ENCODE data around the gene RAB33A. TPM values are rescaled to one million over a fixed set of nuclear protein-coding genes. Genes with fewer than 3 reads are reported as not detected.

The RAB33A gene
- total RNA-seq, 2 experiments from 2014 or later: 24.0 to 24.7 TPM

DNA sequence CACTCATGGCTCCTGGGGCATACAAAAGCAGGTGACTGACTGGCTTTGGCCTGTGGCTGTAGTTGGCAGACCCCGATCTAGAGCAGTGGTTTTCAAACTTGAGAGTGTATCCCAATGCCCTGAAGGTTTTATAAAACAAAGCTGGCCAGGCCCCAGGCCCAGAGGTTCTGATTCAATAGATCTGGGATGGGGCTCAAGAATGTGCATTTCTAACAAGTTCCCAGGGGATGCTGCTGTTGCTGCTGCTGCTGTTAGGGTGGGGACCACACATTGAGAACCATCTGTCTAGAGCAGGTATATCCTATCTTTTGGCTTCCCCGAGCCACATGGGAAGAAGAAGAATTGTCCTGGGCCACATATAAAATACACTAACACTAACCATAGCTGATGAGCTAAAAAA lies 13.5 kb upstream of the RAB33A start:
- DNase-seq (no peak), ATAC-seq (no peak)
- Mint-ChIP-seq H3K27me3 (no peaks in the 10 kb centered on the region), H3K4me1 (peaks cover 25% of the 10 kb centered on the region), H3K36me3 (ENCODE audit: low read depth) (peaks cover 11% of the 10 kb centered on the region), H3K4me3 (no peak overlapping the region), H3K9me3 (ENCODE audit: low read depth) (no peaks in the 10 kb centered on the region), H3K27ac (no peak overlapping the region)
- ChIA-PET CTCF (no interaction called here), POLR2A (no interaction called here)
- intact Hi-C loops (cut with DNase I, micrococcal nuclease): no loop called here

DNA sequence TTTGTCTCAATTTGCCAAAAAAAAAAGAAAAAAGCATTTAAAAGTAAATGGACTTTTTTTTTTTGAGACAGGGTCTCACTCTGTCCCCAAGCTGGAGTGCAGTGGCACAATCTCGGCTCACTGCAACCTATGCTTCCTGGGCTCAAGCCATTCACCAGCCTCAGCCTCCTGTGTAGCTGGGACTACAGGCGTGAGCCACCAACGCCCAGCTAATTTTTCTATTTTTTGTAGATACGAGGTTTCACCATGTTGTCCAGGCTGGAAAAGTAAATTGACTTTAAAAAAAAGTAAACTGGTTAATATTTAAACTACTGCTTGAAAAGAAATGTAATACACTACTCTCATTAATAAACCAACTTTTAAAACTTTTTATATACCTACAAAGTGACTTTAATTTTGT lies 12.0 kb upstream of the RAB33A start:
- Mint-ChIP-seq H3K27me3 (no peaks in the 10 kb centered on the region), H3K4me1 (peaks cover 35% of the 10 kb centered on the region), H3K4me3 (no peak overlapping the region), H3K27ac (no peak overlapping the region), H3K9me3 (ENCODE audit: low read depth) (no peaks in the 10 kb centered on the region), H3K36me3 (ENCODE audit: low read depth) (peaks cover 6% of the 10 kb centered on the region)
- ChIA-PET CTCF (no interaction called here), POLR2A (no interaction called here)
- ATAC-seq (no peak), DNase-seq (no peak)
- intact Hi-C loops (cut with DNase I, micrococcal nuclease): no loop called here

DNA sequence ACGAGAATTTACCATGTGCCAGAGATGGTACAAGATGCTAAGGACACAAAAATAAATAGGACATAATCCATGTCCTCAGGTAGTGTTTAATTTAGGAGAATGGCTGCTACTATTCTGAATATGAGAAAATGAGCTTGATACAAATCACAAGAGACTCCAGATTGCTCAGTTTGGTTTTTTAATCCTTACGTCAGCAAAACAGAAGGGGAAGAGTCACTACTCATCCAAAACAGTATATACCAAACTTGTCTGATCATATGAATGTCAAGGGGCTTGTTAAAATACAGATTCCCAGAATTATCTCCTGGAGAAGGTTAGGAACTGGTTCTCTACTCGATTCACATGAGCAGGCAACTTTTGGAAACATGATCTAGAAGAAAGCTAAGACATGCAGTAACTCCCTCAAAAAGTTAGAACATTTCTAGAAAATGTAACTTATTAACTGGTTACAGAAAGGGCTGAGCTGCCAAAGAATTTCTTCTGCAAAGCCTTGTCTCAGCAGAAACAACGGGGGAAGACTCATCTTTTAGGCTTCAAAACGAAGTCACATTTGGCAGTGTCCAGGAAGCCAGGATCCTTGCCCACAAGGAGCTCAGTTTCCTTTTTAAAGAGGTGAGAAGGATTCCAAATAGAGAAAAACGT lies 9.5 kb upstream of the RAB33A start:
- ChIA-PET POLR2A (no interaction called here), CTCF (interaction anchor here (0.7 to 1.7 kb wide), 3 partner anchors 30 to 82 kb away, joined by 3 to 5 read pairs (median 4); no protein-coding TSS in a partner anchor)
- H3K4me3 Mint-ChIP-seq: no peak overlapping the region
- DNase-seq (no peak), ATAC-seq (no peak)
- no peaks in the 10 kb centered on the region for H3K9me3 Mint-ChIP-seq (ENCODE audit: low read depth)
- no peak overlapping the region for H3K27ac Mint-ChIP-seq
- peaks cover 3% of the 10 kb centered on the region for H3K36me3 Mint-ChIP-seq (ENCODE audit: low read depth)
- no peaks in the 10 kb centered on the region for H3K27me3 Mint-ChIP-seq
- peaks cover 42% of the 10 kb centered on the region for H3K4me1 Mint-ChIP-seq
- intact Hi-C loops (cut with DNase I, micrococcal nuclease): no loop called here

DNA sequence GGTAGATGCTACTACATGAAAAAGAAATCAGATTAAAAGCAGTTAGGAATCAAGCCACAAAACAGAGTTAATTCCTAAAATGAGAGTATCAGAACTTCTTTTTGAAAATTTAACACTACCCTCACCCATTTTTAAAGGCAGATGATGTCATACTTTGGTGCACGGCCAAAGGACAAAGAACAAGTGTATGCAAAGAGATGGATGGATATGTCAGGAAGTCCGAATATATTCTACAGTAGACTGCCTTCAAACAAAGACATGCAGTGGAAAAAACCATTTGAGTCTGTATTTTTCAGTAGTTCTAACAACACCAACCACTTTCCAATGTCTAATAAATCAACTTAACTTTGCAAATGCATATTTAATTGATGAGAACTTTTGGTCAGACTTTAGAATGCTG lies 8.4 kb upstream of the RAB33A start:
- ATAC-seq: no peak
- Mint-ChIP-seq H3K36me3 (ENCODE audit: low read depth) (peaks cover 3% of the 10 kb centered on the region), H3K4me3 (no peak overlapping the region), H3K4me1 (peaks cover 44% of the 10 kb centered on the region), H3K9me3 (ENCODE audit: low read depth) (no peaks in the 10 kb centered on the region), H3K27ac (no peak overlapping the region), H3K27me3 (no peaks in the 10 kb centered on the region)
- CTCF ChIA-PET: interaction anchor here (1.0 to 1.7 kb wide), 2 partner anchors 43 to 83 kb away, joined by 3 to 5 read pairs; no protein-coding TSS in a partner anchor
- DNase-seq: no peak
- POLR2A ChIA-PET: no interaction called here
- intact Hi-C loops (cut with DNase I, micrococcal nuclease): no loop called here

DNA sequence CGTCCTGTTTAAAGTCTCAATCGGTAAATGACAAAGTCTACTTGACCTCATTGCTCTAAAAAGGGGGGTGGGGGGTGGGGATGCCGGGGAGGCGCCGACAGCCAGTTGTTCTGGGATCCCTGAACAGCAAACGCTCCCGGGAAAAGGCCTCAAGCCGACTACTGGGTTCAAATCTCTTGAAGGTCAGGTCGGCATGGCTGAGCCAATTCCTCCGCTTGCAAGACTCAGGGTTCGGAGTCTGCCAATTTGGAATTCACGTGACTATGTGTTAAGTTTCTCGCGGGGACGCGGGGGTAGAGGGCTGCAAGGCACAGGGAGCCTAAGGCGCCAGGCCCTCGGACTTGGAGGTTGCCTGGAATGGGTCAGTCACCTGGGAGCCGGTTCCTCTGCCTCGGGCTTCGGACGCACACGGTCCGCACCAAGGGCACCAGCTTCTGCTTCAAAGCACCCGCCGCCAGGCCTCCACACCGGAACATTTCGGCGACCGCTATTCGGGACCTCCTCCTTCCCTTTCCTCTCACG lies 6.5 kb upstream of the RAB33A start:
- H3K27me3 Mint-ChIP-seq: no peaks in the 10 kb centered on the region
- ATAC-seq (peak; percentile 21), DNase-seq (no peak)
- H3K4me3 Mint-ChIP-seq: peak overlapping the region; percentile 86
- no peaks in the 10 kb centered on the region for H3K9me3 Mint-ChIP-seq (ENCODE audit: low read depth)
- H3K4me1 Mint-ChIP-seq: peaks cover 32% of the 10 kb centered on the region
- POLR2A ChIA-PET: interaction anchor here (0.8 kb wide), 1 partner anchor 84 kb away, joined by 4 read pairs; no protein-coding TSS in a partner anchor
- CTCF ChIA-PET: interaction anchor here (0.8 to 0.9 kb wide), 2 partner anchors 11 to 70 kb away, joined by 3 to 5 read pairs; no protein-coding TSS in a partner anchor
- intact Hi-C loops (cut with DNase I, micrococcal nuclease): loop anchor here in 1 of 2 experiments (1.0 to 5.0 kb wide), 5 partner anchors 44 to 737 kb away; partner anchors contain the start of genes BCORL1, ENOX2, UTP14A and ZNF280C
- peak overlapping the region; percentile 89 for H3K27ac Mint-ChIP-seq
- H3K36me3 Mint-ChIP-seq (ENCODE audit: low read depth): peaks cover 3% of the 10 kb centered on the region

DNA sequence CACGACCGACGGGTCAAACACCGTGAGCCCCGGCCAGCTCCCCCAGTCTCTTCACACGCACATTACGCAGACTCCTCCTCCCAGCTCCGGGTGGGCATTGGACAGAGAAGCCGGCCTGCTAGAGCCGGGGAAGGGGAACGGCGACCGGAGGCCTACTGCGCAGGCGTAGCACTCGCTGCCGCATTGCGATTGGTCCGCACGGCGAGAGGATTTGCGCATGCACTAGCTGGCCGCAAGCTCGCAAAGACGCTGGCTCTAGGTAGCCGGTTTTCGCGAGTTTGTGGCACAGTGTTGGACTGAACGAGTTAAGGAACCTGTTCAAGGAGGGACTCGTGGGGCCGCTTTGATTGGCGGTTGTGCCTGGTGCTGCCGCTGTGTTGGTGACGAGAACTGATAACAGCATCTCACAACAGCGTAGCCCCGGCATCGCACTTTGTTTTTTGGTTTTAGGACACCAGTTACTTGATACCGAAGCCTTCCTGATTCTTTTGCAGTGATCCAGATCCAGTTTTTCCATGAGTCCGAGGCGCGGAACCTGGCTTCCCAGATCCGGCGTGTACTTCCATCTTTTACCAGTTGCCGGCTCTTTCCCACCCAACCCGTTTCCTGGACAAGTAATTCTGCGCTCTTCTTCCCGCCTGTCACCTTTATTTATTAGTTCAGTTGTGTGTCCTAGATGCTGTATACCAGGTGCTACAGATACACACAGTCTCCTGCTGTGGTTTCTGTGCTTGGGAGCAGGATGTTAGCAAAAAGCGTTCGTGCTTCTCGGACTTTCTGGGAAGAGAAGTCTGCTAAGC lies 5.9 kb upstream of the RAB33A start, which contains the start of gene AIFM1:
AIFM1 (minus strand) TSS at position 139 of the 800 bp plus-strand sequence. CDS start 185 bp downstream, outside the sequence.
- CTCF ChIA-PET: interaction anchor here (0.6 to 1.0 kb wide), 4 partner anchors 10 to 142 kb away, joined by 3 to 5 read pairs (median 4); no protein-coding TSS in a partner anchor
- H3K27me3 Mint-ChIP-seq: no peaks in the 10 kb centered on the region
- intact Hi-C loops (cut with DNase I, micrococcal nuclease): loop anchor here in 1 of 2 experiments (1.0 to 5.0 kb wide), 5 partner anchors 45 to 736 kb away; partner anchors contain the start of genes BCORL1, ENOX2, UTP14A and ZNF280C
- H3K36me3 Mint-ChIP-seq (ENCODE audit: low read depth): peaks cover 3% of the 10 kb centered on the region
- no peaks in the 10 kb centered on the region for H3K9me3 Mint-ChIP-seq (ENCODE audit: low read depth)
- DNase-seq (peak; percentile 92), ATAC-seq (peak; percentile 95)
- peak within 1 kb of the TSS; percentile 86 for H3K4me3 Mint-ChIP-seq
- POLR2A ChIA-PET: interaction anchor here (0.8 kb wide), 1 partner anchor 85 kb away, joined by 4 read pairs; no protein-coding TSS in a partner anchor
- H3K4me1 Mint-ChIP-seq: peaks cover 37% of the 10 kb centered on the region
- H3K27ac Mint-ChIP-seq: peak within 1 kb of the TSS; percentile 89

DNA sequence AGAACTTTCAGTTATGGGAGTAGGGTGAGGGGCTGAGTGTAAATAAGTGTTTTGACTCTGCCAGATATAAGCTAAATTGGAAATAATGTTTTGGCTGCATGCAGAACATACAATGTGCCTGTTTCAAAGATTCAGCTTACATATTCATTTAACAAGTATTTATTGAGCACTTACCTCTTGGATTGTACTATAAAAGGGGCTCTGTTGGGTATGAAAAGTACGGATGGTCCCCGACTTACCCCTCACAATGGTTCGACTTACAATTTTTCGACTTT lies 5.3 kb upstream of the RAB33A start:
- Mint-ChIP-seq H3K9me3 (ENCODE audit: low read depth) (no peaks in the 10 kb centered on the region), H3K27me3 (no peaks in the 10 kb centered on the region), H3K27ac (peak overlapping the region; percentile 89), H3K4me1 (peaks cover 38% of the 10 kb centered on the region), H3K4me3 (peak overlapping the region; percentile 86), H3K36me3 (ENCODE audit: low read depth) (peaks cover 3% of the 10 kb centered on the region)
- POLR2A ChIA-PET: no interaction called here
- no peak for ATAC-seq
- CTCF ChIA-PET: interaction anchor here (0.6 to 1.0 kb wide), 2 partner anchors 99 to 142 kb away, joined by 3 to 4 read pairs; no protein-coding TSS in a partner anchor
- intact Hi-C loops (cut with DNase I, micrococcal nuclease): loop anchor here in 1 of 2 experiments (5.0 kb wide), 2 partner anchors 259 to 736 kb away; partner anchors contain the start of genes ENOX2 and UTP14A
- DNase-seq: no peak

DNA sequence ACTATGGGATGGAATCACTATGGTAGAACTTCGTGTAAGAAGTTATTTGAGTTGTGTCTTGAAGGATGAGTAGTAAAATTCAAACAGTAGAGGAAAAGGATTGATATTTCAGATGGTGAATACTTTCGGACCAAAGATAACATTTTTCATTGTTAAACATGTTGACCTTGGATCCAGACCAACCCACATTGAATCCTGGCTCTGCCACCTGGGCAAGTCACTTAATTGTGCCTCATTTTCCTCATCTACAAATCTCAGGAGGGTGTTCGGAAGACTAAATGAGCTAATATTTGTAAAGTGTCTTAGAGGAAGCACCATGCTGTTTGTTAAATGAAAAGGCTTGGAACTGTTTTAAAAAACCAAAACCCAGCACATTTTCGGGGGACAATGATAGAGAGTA lies 4.7 kb upstream of the RAB33A start:
- intact Hi-C loops (cut with DNase I, micrococcal nuclease): loop anchor here in 1 of 2 experiments (5.0 kb wide), 2 partner anchors 260 to 735 kb away; partner anchors contain the start of genes ENOX2 and UTP14A
- CTCF ChIA-PET: interaction anchor here (0.6 to 1.0 kb wide), 2 partner anchors 98 to 143 kb away, joined by 3 to 4 read pairs; no protein-coding TSS in a partner anchor
- DNase-seq (no peak), ATAC-seq (no peak)
- peaks cover under 1% of the 10 kb centered on the region for H3K36me3 Mint-ChIP-seq (ENCODE audit: low read depth)
- H3K27ac Mint-ChIP-seq: peak overlapping the region; percentile 89
- no peaks in the 10 kb centered on the region for H3K27me3 Mint-ChIP-seq
- POLR2A ChIA-PET: no interaction called here
- peaks cover 37% of the 10 kb centered on the region for H3K4me1 Mint-ChIP-seq
- H3K9me3 Mint-ChIP-seq (ENCODE audit: low read depth): no peaks in the 10 kb centered on the region
- H3K4me3 Mint-ChIP-seq: peak overlapping the region; percentile 86

DNA sequence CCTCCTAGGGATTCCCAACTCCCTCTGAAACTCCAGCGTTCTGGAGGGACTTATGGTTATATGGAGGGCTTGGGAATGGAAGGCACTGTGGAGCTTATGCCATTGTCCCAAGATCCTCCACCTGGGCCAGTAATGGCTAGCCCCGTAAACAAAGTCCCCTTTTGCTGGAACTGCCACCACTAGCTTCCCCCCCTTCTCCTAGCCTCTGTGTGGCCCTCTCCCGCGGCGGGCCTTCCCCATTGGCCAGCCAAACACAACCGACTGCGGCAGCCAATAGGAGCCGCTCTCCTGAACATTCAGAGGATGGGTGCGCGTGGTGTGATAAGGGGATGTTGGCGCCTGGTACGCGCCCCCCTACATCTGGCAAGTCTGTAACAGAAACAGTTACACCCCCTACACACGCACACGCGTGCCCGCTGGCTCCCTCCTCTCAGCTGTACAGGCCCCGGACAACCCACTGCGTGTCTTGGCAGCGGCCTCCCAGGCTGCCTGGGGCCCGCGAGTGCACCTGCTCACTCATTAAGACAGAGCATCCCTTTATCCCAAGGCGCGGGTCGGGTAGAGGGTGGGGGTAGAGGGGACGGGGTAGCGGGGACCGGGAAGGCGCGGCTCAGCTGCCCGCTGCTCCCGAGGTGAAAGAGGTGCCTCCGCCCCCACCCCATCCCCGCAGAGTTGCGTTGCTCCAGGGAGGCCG lies 863 bp upstream of the RAB33A start:
- intact Hi-C loops (cut with DNase I, micrococcal nuclease): loop anchor here (5.0 to 10.0 kb wide), 5 partner anchors 89 to 389 kb away; partner anchors contain the start of genes SLC25A14 (in 1 of the 2) and ZDHHC9 (in 1 of the 2)
- POLR2A ChIA-PET: interaction anchor here (0.6 to 1.5 kb wide), 2 partner anchors 9 to 16 kb away, joined by 3 to 4 read pairs; no protein-coding TSS in a partner anchor

DNA sequence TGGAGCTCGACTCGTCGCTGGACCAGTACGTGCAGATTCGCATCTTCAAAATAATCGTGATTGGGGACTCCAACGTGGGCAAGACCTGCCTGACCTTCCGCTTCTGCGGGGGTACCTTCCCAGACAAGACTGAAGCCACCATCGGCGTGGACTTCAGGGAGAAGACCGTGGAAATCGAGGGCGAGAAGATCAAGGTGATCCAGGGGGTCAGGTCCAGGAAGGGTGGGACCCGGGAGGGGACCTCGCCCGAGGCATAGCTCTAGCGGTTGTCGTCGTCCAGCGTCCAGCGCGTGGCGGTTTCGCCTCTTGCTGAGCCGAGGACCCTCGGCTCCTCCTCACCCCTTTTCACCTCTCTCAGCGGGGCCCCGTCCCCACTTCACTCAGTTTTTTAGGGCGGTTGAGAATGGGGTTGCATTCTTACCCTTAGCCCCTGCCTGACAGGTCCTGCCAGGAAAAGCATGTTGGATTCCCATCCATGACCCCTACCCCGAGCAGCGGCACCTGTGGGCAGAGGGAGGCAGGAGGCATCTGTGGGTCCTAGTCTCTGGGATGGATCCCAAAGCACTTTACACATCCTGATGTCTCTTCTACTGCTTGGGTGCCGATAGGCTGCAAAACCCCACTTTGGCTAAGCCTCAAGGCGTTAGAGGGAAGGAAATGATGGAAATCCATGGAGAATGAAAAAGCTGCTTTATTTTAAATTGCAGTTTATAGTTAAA lies 524 bp downstream of the RAB33A start:
- Mint-ChIP-seq H3K9me3 (ENCODE audit: low read depth) (no peaks in the 10 kb centered on the region), H3K36me3 (ENCODE audit: low read depth) (peaks cover 6% of the 10 kb centered on the region), H3K27ac (peak overlapping the region; percentile 92), H3K27me3 (no peaks in the 10 kb centered on the region), H3K4me1 (peaks cover 41% of the 10 kb centered on the region), H3K4me3 (peak overlapping the region; percentile 88)
- ATAC-seq (no peak), DNase-seq (no peak)
- CTCF ChIA-PET: no interaction called here
- intact Hi-C loops (cut with DNase I, micrococcal nuclease): loop anchor here (2.0 to 10.0 kb wide), 7 partner anchors 61 to 390 kb away; partner anchors contain the start of genes ELF4 (in 1 of the 2), SLC25A14 (in 1 of the 2) and ZDHHC9 (in 1 of the 2)
- POLR2A ChIA-PET: no interaction called here

More for the DNA sequence above, 863 bp upstream of the RAB33A start:
- ATAC-seq (peak; percentile 79), DNase-seq (peak; percentile 81)
- Mint-ChIP-seq H3K9me3 (ENCODE audit: low read depth) (no peaks in the 10 kb centered on the region), H3K27ac (peak overlapping the region; percentile 92), H3K36me3 (ENCODE audit: low read depth) (peaks cover 5% of the 10 kb centered on the region), H3K4me1 (peaks cover 35% of the 10 kb centered on the region), H3K4me3 (peak overlapping the region; percentile 88), H3K27me3 (no peaks in the 10 kb centered on the region)
- CTCF ChIA-PET: interaction anchor here (0.5 to 1.4 kb wide), 8 partner anchors 12 to 92 kb away, joined by 3 to 5 read pairs (median 4); no protein-coding TSS in a partner anchor

Measured in activated CD4-positive, alpha-beta T cell treated with anti-CD3 and anti-CD28 coated beads for 36 hours (primary cell).